Medulla oblongata (tissue), 1 donor: ENCODE measurements around the gene PON3.
"Not testable (repeated sequence)": the region's sequence is repeated elsewhere in the genome, so short reads cannot be mapped to it uniquely, and the experiment has no call there.

Experiments used
- DNase-seq: peaks from one replicate; pipeline ENCODE4 v3.0.0-alpha.2; 2015; ENCODE audit errors: extremely low spot score

Gene PON3

GRCh38 chr7:95411666-95412065, 15.5 kb upstream of the PON3 start:
- DNase-seq = no peak

- DNase-seq = no peak
Observed at GRCh38 chr7:95411036-95411435, 14.9 kb upstream of the PON3 start.

GRCh38 chr7:95407751-95408150, 11.6 kb upstream of the PON3 start:
- DNase-seq = no peak

DNA sequence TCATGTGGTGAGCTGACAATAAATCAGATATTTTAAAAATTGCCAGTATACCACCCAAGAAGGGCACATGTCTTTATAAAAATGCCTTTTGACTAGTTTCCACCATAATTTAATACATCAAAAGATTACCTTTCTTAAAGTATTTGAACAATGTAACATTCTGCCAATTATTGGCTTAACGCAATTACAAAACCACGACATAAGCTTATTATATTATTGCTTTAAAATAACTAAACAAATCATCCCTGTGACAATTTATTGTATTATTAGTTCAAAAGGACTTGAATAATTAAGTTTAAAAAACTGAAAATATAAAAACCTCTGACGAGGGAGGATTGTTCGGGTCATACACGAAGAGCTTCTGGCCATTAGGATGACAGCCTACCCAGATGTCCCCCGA, 9.6 kb upstream of the PON3 start:
- no peak for DNase-seq

- peak; percentile 54 for DNase-seq
Observed at GRCh38 chr7:95405208-95405607, 9.0 kb upstream of the PON3 start.

GRCh38 chr7:95404316-95404865, 8.2 kb upstream of the PON3 start:
- peak; percentile 46 for DNase-seq

DNA sequence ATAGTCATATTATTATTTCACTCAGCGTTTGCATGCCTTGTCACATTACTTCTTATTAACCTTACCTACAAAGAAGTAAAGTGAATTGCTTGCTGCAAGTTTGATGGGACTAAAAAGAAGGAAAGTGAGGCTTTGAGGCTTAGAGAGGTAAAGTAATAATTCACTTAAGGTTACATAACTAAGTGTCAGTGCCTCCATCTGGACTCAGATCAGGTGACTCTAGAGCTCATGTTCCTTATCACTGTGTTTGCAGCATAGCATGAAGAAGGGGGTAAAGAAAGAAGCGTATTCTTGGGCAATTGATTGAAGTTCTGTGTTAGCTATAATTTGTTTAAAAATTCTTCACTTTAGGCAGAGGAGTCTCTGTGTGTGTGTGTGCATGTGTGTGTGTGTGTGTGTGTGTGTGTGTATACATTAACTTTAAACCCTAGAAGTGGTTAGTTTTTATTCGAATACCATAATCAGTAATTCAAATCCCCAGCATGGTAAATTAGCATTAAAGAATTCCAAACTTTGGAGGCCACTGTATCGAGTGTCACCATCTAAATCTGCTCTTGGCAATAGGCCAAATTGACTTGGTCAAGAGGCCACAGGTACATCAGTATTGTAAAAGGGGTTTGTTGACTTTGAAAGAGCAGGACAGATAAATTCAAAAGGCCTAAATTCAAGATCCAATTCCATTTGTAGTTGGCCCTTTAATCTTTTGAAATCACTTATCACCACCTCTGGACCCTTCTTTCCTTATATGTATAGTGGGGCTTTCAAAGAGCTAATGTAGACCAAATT, 2.2 kb upstream of the PON3 start:
- no peak for DNase-seq

GRCh38 chr7:95397381-95397780, 1.2 kb upstream of the PON3 start:
- no peak for DNase-seq

DNA sequence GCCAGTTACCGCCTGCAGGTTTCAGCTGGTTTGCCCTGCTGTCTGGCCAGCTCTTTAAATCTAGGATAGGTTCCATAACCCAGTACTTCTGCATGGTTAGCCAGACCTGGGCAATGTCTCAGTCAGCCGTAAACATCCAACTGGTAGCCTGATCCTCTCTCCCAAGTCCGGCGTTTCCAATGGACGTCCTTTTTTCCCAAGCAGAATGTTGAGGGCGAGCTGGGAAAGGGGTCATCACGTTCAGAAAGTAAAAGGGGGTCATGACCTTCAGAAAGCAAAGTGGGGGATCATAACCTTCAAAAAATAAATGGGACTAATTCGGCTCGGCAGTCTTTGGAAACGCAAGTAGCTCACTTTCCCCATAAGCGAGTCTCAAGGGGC, 430 bp downstream of the PON3 start:
- no peak for DNase-seq

- no peak for DNase-seq
Observed at GRCh38 chr7:95394370-95394769, 1.8 kb downstream of the PON3 start.

DNA sequence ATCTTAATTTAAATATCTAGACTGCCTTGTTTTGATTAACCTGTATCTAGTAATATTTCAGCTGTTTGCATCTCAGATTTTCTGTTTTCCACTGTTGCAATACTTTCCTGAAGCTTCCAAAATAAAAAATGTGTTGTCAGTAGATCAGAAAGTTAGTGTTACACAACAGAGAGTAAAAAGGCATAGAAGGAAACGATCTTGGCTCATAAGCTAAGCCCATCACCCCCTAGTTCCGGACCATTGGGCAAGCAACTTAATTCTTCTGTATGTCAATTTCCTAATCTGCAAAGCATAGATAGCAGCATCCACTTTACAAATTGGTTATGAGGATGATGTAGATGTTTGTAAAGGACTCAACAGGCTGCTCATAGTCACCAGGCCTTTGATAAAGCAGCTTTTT, 4.4 kb downstream of the PON3 start:
- DNase-seq = no peak

DNA sequence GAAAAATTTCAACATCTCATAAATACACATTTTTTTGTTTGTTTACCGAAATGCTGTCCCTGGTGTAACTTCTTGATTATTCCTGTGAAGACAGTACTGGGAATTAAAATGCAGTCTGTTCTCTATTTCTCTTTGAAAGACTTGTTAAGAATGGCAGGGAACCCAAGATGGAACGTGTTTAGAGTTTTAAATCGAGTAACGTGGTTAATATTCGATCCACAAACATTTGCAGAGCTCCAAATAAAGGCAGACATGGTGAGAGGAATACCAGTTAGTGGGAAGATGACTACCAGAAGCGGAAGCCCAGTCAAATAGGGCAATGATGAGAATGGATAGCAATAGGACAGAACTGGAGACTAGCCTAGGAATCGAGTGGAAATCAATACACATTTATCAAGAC, 6.7 kb downstream of the PON3 start:
- peak; percentile 44 for DNase-seq

DNA sequence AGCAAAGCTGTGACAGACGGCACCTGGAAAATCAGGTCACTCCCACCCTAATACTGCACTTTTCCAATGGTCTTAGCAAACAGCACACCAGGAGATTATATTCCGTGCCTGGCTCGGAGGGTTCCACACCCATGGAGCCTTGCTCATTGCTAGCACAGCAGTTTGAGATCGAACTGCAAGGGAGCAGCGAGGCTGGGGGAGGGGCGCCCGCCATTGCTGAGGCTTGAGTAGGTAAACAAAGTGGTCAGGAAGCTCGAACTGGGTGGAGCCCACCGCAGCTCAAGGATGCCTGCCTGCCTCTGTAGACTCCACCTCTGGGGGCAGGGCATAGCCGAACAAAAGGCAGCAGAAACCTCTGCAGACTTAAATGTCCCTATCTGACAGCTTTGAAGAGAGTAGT, 16.7 kb downstream of the PON3 start:
- DNase-seq = not testable (repeated sequence)

DNA sequence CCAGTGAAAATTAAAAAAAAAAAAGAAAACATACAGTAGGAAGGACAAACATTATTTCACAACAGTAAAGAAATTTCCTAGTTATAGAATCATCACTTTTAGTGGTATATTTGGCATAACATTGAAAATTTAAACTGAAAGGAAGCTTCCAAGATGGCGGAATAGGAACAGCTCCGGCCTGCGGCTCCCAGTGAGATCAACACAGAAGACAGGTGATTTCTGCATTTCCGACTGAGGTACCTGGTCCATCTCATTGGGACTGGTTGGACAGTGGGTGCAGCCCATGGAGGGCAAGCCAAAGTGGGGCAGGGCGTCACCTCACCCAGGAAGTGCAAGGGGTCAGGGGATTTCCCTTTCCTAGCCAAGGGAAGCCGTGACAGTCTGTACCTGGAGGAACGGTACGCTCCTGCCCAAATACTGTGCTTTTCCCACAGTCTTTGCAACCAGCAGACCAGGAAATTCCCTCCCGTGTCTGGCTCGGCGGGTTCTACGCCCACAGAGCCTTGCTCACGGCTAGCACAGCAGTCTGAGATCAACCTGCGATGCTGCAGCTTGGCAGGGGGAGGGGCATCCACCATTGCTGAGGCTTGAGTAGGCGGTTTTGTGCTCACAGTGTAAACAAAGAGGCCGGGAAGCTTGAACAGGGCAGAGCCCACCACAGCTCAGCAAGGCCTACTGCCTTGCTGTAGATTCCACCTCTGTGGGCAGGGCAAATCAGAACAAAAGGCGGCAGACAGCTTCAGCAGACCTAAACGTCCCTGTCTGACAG, 19.4 kb downstream of the PON3 start:
- no peak for DNase-seq

- DNase-seq = no peak
Observed at GRCh38 chr7:95375591-95376257, 20.5 kb downstream of the PON3 start.

DNA sequence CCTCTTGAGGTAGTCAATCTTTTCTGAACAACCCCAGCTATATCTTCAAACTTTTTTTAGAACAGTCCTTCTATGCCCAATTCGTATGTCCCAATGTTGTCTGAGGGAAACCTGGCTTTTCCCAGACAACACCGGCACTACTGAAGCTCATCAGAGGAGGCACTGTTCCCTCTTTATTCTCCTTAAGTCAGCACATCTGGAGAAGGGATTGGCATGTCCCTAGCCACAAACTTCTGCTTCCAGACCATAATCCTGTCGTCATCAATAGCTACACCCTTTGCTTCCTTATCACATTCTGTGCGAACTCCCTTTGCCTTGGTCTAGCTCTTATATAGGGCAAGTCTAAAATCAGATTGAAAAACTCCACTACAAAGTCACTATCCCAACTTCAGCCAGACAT, 22.9 kb downstream of the PON3 start:
- DNase-seq = no peak

GRCh38 chr7:95368235-95368634, 27.9 kb downstream of the PON3 start:
- DNase-seq = no peak

DNA sequence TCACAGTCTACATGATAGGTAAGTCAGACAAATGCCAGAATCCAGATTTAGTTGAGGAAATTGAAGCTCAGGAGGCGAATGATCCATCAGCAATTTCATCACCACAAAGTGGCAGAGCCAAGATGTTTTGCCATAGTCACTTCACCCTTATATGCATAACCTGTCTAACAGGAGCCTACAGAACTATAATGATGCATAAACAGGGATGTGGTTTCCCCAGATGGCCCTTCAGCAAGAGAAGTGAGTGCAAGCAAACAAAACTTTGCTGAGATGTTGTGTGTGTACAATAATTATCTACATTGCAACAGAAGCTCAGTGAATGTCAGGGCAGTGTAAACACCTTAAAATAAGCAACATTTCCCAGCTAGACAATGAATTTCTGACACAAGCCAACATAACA, 28.6 kb downstream of the PON3 start:
- DNase-seq = no peak

- no peak for DNase-seq
Observed at GRCh38 chr7:95365151-95365550, 31.0 kb downstream of the PON3 start.

DNA sequence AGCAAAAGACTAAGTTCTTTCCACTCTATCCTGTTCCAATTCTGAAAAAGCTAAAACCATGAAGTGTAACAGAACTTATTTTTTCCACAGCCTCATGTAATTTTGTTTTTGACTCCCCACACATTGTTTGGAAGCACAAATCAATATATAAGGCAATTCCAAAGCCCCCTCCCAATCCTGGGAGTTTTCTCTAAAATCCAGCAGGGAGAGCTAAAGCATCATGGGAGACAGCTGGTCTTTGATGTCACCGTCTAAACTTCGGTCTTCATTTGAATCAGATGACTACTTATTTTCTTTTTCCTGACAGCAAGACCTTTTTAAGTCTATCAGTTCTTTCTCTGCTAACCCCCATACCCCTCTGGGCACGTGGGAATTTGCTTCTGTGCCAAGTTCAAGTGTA, 38.6 kb downstream of the PON3 start:
- DNase-seq = peak; percentile 16

GRCh38 chr7:95342642-95343307, 53.4 kb downstream of the PON3 start:
- DNase-seq = no peak

DNA sequence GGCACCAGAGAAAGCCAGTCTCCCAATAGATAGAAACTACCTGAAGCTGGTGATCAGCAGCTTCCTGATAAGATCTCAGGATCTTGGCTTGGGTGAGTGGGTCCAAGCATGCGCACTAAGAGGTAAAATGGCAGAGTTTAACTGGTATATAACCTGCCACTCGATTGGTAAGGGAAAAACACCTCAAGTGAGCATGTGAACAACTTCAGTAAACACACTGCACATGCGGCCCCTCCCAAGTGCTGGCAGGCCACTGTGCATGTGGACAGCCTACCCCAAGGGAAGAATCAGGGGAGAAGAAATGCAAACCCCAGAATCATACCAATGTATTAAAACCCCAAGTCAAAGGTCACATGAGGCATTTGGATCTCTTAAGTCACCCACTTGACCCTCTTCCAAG, 54.1 kb downstream of the PON3 start:
- DNase-seq = no peak
